ENCODE data around the gene CCNL2. TPM values are rescaled to one million over a fixed set of nuclear protein-coding genes. Genes with fewer than 3 reads are reported as not detected.

The CCNL2 gene
- total RNA-seq, 1 donor from 2014 or later: 266 TPM

GRCh38 chr1:1423245-1423597 is 24.1 kb upstream of the CCNL2 start:
- H3K4me1 Mint-ChIP-seq (ENCODE audit: unreplicated experiment): peaks cover 12% of the 10 kb centered on the region
- DNase-seq (ENCODE audit: low spot score): no peak
- no peak overlapping the region for H3K27ac Mint-ChIP-seq (ENCODE audit: unreplicated experiment)
- no peak overlapping the region for H3K4me3 Mint-ChIP-seq (ENCODE audit: unreplicated experiment)
- H3K27me3 Mint-ChIP-seq (ENCODE audit: unreplicated experiment): peaks cover 8% of the 10 kb centered on the region
- peaks cover 5% of the 10 kb centered on the region for H3K36me3 Mint-ChIP-seq (ENCODE audit: low read depth, unreplicated experiment)
- H3K9me3 Mint-ChIP-seq (ENCODE audit: unreplicated experiment): no peaks in the 10 kb centered on the region
- TF ChIP-seq, protein P1, sequence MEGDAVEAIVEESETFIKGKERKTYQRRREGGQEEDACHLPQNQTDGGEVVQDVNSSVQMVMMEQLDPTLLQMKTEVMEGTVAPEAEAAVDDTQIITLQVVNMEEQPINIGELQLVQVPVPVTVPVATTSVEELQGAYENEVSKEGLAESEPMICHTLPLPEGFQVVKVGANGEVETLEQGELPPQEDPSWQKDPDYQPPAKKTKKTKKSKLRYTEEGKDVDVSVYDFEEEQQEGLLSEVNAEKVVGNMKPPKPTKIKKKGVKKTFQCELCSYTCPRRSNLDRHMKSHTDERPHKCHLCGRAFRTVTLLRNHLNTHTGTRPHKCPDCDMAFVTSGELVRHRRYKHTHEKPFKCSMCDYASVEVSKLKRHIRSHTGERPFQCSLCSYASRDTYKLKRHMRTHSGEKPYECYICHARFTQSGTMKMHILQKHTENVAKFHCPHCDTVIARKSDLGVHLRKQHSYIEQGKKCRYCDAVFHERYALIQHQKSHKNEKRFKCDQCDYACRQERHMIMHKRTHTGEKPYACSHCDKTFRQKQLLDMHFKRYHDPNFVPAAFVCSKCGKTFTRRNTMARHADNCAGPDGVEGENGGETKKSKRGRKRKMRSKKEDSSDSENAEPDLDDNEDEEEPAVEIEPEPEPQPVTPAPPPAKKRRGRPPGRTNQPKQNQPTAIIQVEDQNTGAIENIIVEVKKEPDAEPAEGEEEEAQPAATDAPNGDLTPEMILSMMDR (IDR thresholded peaks at IDR 0.05; ENCODE audit: unreplicated experiment): no peak

DNA sequence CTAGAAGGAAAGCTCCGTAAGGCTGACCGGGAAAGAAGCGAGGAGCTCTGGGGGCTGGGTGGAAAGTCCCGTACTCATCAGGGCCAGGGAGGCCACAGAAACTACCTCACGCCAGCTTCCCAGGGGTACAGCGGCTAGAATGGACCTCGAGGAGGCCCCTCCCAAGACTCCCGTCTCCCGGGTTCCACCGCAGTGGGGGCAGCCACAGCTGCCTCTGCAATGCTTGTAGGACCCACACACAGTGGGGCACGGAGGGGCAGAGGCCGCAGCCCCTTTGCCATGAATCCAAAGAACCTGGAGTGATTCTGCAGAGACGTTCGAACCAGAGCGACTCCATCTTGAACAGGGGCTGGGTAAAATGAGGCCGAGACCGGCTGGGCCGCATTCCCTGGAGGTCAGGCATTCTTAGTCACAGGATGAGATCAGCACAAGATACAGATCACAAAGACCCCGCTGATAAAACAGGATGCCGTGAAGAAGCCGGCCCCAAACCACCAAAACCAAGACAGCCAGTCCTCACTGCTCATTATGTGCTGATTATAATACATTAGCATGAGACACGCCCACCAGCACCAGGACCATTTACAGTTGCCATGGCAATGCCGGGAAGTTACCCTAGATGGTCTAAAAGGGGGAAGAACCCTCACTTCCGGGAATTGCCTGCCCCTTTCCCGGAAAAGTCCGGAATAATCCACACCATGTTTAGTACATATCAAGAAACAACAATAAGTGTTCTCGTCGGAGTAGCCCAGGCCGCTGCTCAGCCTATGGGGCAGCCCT is 23.5 kb upstream of the CCNL2 start:
- H3K4me3 Mint-ChIP-seq (ENCODE audit: unreplicated experiment): no peak overlapping the region
- TF ChIP-seq, protein P1 (IDR thresholded peaks at IDR 0.05; ENCODE audit: unreplicated experiment): no peak
- no peaks in the 10 kb centered on the region for H3K9me3 Mint-ChIP-seq (ENCODE audit: unreplicated experiment)
- H3K4me1 Mint-ChIP-seq (ENCODE audit: unreplicated experiment): peaks cover 12% of the 10 kb centered on the region
- peak overlapping the region; percentile 42 for H3K27ac Mint-ChIP-seq (ENCODE audit: unreplicated experiment)
- H3K27me3 Mint-ChIP-seq (ENCODE audit: unreplicated experiment): peaks cover 9% of the 10 kb centered on the region
- H3K36me3 Mint-ChIP-seq (ENCODE audit: low read depth, unreplicated experiment): peaks cover 4% of the 10 kb centered on the region
- DNase-seq (ENCODE audit: low spot score): no peak

DNA sequence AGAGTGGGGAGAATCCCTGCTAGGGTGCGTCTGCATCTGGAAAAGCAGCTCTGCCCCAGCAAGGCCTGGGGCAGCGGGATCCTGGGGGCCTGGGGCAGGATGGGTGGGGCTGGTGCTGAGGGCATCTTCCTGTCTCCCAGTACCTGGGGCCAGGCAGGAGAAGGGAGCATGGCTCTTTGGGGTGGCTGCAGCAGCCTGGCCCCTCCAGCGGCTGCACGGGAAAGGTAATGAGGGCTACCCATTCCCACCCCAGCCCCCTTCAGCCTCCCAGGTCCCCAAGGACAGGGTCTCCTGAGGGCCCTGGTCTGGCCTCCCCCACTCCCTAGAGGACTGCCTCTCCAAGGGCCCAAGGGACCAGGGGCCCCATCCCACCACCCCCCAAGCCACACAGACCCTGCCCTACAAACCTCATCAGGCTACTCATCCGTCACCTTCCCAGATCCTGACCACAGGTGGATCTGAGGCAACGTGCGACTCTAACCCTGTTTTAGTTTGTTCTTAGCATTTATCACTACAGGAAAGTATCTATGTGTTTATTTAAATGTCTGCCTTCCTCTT is 22.9 kb upstream of the CCNL2 start:
- Mint-ChIP-seq H3K36me3 (ENCODE audit: low read depth, unreplicated experiment) (peaks cover 4% of the 10 kb centered on the region), H3K27ac (ENCODE audit: unreplicated experiment) (no peak overlapping the region), H3K4me1 (ENCODE audit: unreplicated experiment) (peaks cover 12% of the 10 kb centered on the region), H3K9me3 (ENCODE audit: unreplicated experiment) (no peaks in the 10 kb centered on the region), H3K4me3 (ENCODE audit: unreplicated experiment) (no peak overlapping the region), H3K27me3 (ENCODE audit: unreplicated experiment) (peaks cover 9% of the 10 kb centered on the region)
- TF ChIP-seq, protein P1 (IDR thresholded peaks at IDR 0.05; ENCODE audit: unreplicated experiment): no peak
- no peak for DNase-seq (ENCODE audit: low spot score)

- TF ChIP-seq, protein P1 (IDR thresholded peaks at IDR 0.05; ENCODE audit: unreplicated experiment): no peak
- Mint-ChIP-seq H3K4me3 (ENCODE audit: unreplicated experiment) (no peak within 1 kb of the TSS), H3K4me1 (ENCODE audit: unreplicated experiment) (peaks cover 12% of the 10 kb centered on the region), H3K36me3 (ENCODE audit: low read depth, unreplicated experiment) (peaks cover 4% of the 10 kb centered on the region), H3K9me3 (ENCODE audit: unreplicated experiment) (no peaks in the 10 kb centered on the region), H3K27me3 (ENCODE audit: unreplicated experiment) (peaks cover 9% of the 10 kb centered on the region), H3K27ac (ENCODE audit: unreplicated experiment) (no peak within 1 kb of the TSS)
- no peak for DNase-seq (ENCODE audit: low spot score)
These were observed 22.2 kb upstream of the CCNL2 start, which contains the start of gene ANKRD65 for GRCh38 chr1:1421147-1421906. ANKRD65 (minus strand) TSS chr1:1421276; CDS start chr1:1421005, 271 bp downstream.
